D721Med (cell line): ENCODE measurements around the gene APOBEC3C.
"Not testable (repeated sequence)": the region's sequence is repeated elsewhere in the genome, so short reads cannot be mapped to it uniquely, and the experiment has no call there.

Experiments
- DNase-seq: peaks from one replicate; pipeline ENCODE4 v3.0.0; 2011; ENCODE audit warnings: low spot score; ENCODE audit not compliant: insufficient read length
- FAIRE-seq: peaks from 2 replicates; lab custom pipeline; 2011; peaks lifted over from hg19 to GRCh38; lab: Jason Lieb, UNC
- CTCF ChIP-seq: IDR thresholded peaks from 2 replicates; pipeline ENCODE4 v1.5.1; 2012; ENCODE audit warnings: mild to moderate bottlenecking, control low read depth; ENCODE audit not compliant: insufficient read depth; ENCODE audit errors: missing control alignments

APOBEC3C gene

GRCh38 chr22:38984224-38984623 lies 29.8 kb upstream of the APOBEC3C start:
- TF ChIP-seq CTCF = no peak
- FAIRE-seq (no peak), DNase-seq (no peak)

DNA sequence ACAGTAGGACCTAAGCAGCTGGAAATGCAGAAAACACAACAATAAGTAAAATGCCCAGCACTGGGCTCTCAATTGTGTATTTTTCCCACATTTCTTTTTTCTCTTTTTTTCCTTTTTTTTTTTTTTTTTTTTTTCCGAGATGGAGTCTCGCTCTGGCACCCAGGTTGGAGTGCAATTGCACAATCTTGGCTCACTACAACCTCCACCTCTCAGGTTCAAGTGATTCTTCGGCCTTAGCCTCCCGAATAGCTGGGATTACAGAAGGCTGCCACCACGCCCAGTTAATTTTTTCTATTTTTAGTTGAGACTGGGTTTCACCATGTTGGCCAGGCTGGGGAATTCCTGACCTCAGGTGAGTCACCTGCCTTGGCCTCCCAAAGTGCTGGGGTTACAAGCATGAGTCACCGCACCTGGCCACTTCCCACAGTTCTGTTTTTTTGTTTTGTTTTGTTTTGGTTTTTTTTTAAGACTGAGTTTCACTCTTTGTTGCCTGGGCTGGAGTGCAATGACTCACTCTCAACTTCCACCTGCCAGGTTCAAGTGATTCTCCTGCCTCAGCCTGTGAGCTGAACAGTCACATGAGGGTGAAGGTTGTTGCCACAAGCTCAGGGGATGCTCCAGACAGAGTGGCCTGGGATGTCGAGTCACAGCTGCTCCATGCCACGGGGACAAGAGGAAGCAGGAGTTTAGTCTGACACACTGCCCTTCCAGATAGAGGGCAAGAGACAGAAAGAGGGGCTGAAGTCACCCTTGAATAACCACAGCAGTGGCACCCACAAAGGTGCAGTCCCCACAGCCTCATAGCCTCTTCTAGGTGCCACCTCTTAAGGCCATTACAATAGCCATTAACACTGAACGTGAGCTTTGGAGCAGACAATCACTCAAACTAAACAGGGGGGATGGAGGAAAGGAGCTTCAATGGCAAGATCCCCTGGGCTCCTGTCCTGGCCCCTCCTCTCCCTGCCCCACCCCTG lies 29.0 kb upstream of the APOBEC3C start:
- not testable (repeated sequence) for FAIRE-seq, DNase-seq

- FAIRE-seq (no peak), DNase-seq (no peak)
- no peak for TF ChIP-seq CTCF
Observed at GRCh38 chr22:38986629-38987028, 27.4 kb upstream of the APOBEC3C start.

GRCh38 chr22:38987171-38987895 lies 26.7 kb upstream of the APOBEC3C start:
- DNase-seq (no peak), FAIRE-seq (no peak)

GRCh38 chr22:38989466-38989865 lies 24.6 kb upstream of the APOBEC3C start:
- FAIRE-seq (no peak), DNase-seq (no peak)
- no peak for TF ChIP-seq CTCF

More at GRCh38 chr22:38987171-38987895, 26.7 kb upstream of the APOBEC3C start:
- TF ChIP-seq CTCF = no peak

DNA sequence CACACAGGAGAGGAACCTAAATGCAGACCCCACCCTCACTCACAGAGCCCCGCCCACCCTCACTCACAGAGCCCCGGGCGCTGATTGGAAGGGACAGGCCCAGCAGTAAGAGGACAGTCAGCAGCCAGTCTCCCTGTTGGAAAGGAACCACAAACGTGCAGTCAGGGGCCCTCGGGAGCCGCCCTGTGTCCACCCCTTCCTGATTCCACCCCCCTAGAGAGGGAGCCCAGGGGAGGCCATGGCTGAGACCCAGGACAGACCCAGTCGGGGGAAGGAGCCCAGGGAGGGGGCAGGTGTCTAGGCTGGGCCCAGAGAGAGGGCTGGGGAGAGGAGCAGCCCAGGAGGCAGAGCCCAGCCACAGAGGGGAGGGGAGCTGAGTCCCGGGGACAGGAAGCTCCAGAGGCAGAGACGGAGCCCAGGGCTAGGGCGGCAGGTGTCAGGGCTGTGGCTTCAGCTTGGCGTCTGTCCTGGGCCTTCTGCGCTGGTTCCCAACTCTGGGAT lies 21.1 kb upstream of the APOBEC3C start:
- FAIRE-seq, DNase-seq: not testable (repeated sequence)

GRCh38 chr22:38996105-38996504 lies 18.0 kb upstream of the APOBEC3C start:
- no peak for FAIRE-seq
- no peak for TF ChIP-seq CTCF

More at GRCh38 chr22:38996105-38996504, 18.0 kb upstream of the APOBEC3C start:
- no peak for DNase-seq
